ENCODE measurements around the gene PCBP4. TPM values are rescaled to one million over a fixed set of nuclear protein-coding genes. Genes with fewer than 3 reads are reported as not detected.

The PCBP4 gene
- total RNA-seq, 2 donors from 2014 or later: 19.6 to 22.4 TPM

GRCh38 chr3:51934139-51934850 lies 33.0 kb downstream of the PCBP4 start:
- no peak for DNase-seq
- Histone ChIP-seq H3K27me3 (no peaks in the 10 kb centered on the region), H3K4me1 (no peaks in the 10 kb centered on the region), H3K9ac (ENCODE audit: low read depth in 2 of 2, low read length in 2 of 2) (no peak overlapping the region), H3K4me3 (no peak overlapping the region), H3K27ac (no peak overlapping the region), H3K36me3 (no peaks in the 10 kb centered on the region), H3K9me3 (no peaks in the 10 kb centered on the region)
- intact Hi-C loops (cut with DNase I): no loop called here
- no peak for TF ChIP-seq CTCF (IDR thresholded peaks at IDR 0.05)

- TF ChIP-seq CTCF (IDR thresholded peaks at IDR 0.05): no peak
Measured at GRCh38 chr3:51933471-51934138, 33.6 kb downstream of the PCBP4 start.

GRCh38 chr3:51932471-51933370 lies 34.5 kb downstream of the PCBP4 start:
- no peak overlapping the region for H3K4me3 ChIP-seq
- no peak for TF ChIP-seq CTCF (IDR thresholded peaks at IDR 0.05)
- no peak overlapping the region for H3K27ac ChIP-seq
- H3K9me3 ChIP-seq: no peaks in the 10 kb centered on the region
- intact Hi-C loops (cut with DNase I): no loop called here
- H3K9ac ChIP-seq (ENCODE audit: low read depth in 2 of 2, low read length in 2 of 2): no peak overlapping the region
- H3K36me3 ChIP-seq: no peaks in the 10 kb centered on the region
- DNase-seq: no peak
- H3K27me3 ChIP-seq: no peaks in the 10 kb centered on the region
- H3K4me1 ChIP-seq: no peaks in the 10 kb centered on the region

More at GRCh38 chr3:51933471-51934138, 33.6 kb downstream of the PCBP4 start:
- Histone ChIP-seq H3K4me1 (no peaks in the 10 kb centered on the region), H3K36me3 (no peaks in the 10 kb centered on the region), H3K27ac (no peak overlapping the region), H3K4me3 (no peak overlapping the region), H3K27me3 (no peaks in the 10 kb centered on the region), H3K9ac (ENCODE audit: low read depth in 2 of 2, low read length in 2 of 2) (no peak overlapping the region), H3K9me3 (no peaks in the 10 kb centered on the region)
- intact Hi-C loops (cut with DNase I): no loop called here
- no peak for DNase-seq

- no peak overlapping the region for H3K9ac ChIP-seq (ENCODE audit: low read depth in 2 of 2, low read length in 2 of 2)
- intact Hi-C loops (cut with DNase I): no loop called here
- H3K4me3 ChIP-seq: no peak overlapping the region
- no peaks in the 10 kb centered on the region for H3K27me3 ChIP-seq
- TF ChIP-seq CTCF (IDR thresholded peaks at IDR 0.05): no peak
- H3K36me3 ChIP-seq: no peaks in the 10 kb centered on the region
- no peaks in the 10 kb centered on the region for H3K4me1 ChIP-seq
- no peak overlapping the region for H3K27ac ChIP-seq
- DNase-seq: no peak
- no peaks in the 10 kb centered on the region for H3K9me3 ChIP-seq
Measured at GRCh38 chr3:51931756-51932155, 35.5 kb downstream of the PCBP4 start.

GRCh38 chr3:51930439-51930838 lies 36.8 kb downstream of the PCBP4 start:
- Histone ChIP-seq H3K9me3 (no peaks in the 10 kb centered on the region), H3K27ac (no peak overlapping the region), H3K9ac (ENCODE audit: low read depth in 2 of 2, low read length in 2 of 2) (no peak overlapping the region), H3K4me3 (no peak overlapping the region), H3K27me3 (no peaks in the 10 kb centered on the region), H3K4me1 (no peaks in the 10 kb centered on the region), H3K36me3 (no peaks in the 10 kb centered on the region)
- intact Hi-C loops (cut with DNase I): no loop called here
- no peak for TF ChIP-seq CTCF (IDR thresholded peaks at IDR 0.05)
- DNase-seq: no peak

Data from colonic mucosa (tissue), 4 donors.